Ishikawa (cell line): ENCODE results near the gene ABCA2.

Experiments
- CEBPB ChIP-seq: IDR thresholded peaks from 2 replicates; pipeline ENCODE4 v1.6.1; 2012
- CREB1 ChIP-seq: IDR thresholded peaks from 2 replicates; pipeline ENCODE4 v1.6.1; 2012; ENCODE audit warnings: low read depth
- EGR1 ChIP-seq: IDR thresholded peaks from 2 replicates; pipeline ENCODE4 v1.6.1; 2012
- EP300 ChIP-seq: IDR thresholded peaks from 2 replicates; pipeline ENCODE4 v1.6.1; 2012; ENCODE audit warnings: borderline replicate concordance
- FOXM1 ChIP-seq: IDR thresholded peaks from 2 replicates; pipeline ENCODE4 v1.6.1; 2012; ENCODE audit warnings: low read depth, borderline replicate concordance
- MAX ChIP-seq: IDR thresholded peaks from 2 replicates; pipeline ENCODE4 v1.6.1; 2012
- NFIC ChIP-seq: IDR thresholded peaks from 2 replicates; pipeline ENCODE4 v1.6.1; 2012
- RAD21 ChIP-seq: IDR thresholded peaks from 2 replicates; pipeline ENCODE4 v1.6.1; 2012; ENCODE audit warnings: low read depth
- REST ChIP-seq: IDR thresholded peaks from 2 replicates; pipeline ENCODE4 v1.6.1; 2012; ENCODE audit warnings: low read depth, mild to moderate bottlenecking
- TAF1 ChIP-seq: IDR thresholded peaks from 2 replicates; pipeline ENCODE4 v1.6.1; 2012; ENCODE audit warnings: low read depth, mild to moderate bottlenecking
- TCF12 ChIP-seq: IDR thresholded peaks from 2 replicates; pipeline ENCODE4 v1.6.1; 2012; ENCODE audit warnings: low read depth
- TEAD4 ChIP-seq: IDR thresholded peaks from 2 replicates; pipeline ENCODE4 v1.6.1; 2012
- USF1 ChIP-seq: IDR thresholded peaks from 2 replicates; pipeline ENCODE4 v1.6.1; 2012
- YY1 ChIP-seq: IDR thresholded peaks from 2 replicates; pipeline ENCODE4 v1.6.1; 2012; ENCODE audit warnings: low read depth
- ZBTB7A ChIP-seq: IDR thresholded peaks from 2 replicates; pipeline ENCODE4 v1.6.1; 2012; ENCODE audit warnings: low read depth

Gene ABCA2

GRCh38 chr9:137071282-137071681 is 43.2 kb upstream of the ABCA2 start:
- TF ChIP-seq TCF12: no peak
- no peak for TF ChIP-seq CEBPB
- no peak for TF ChIP-seq CREB1
- TF ChIP-seq TAF1: no peak
- TF ChIP-seq TEAD4: no peak
- no peak for TF ChIP-seq NFIC
- TF ChIP-seq FOXM1: no peak
- TF ChIP-seq ZBTB7A: no peak

DNA sequence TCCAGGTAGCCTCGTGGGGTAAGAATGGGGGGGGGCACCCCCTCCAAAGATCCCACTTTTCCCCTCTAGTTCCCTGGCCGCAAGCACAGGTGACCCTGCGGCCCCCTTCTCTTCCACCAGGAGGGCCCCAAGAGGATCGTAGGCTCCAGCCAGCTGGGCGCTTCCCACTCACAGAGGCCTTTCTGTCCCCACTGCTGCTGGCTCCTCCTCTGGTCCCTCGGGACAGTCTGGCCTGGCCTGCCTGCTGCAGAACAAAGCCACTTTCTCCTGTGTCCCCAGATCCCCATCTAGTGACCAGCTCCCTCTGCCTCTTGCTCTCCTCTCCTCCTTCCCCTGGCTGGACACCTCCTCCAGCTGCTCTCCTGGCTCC is 42.9 kb upstream of the ABCA2 start:
- TF ChIP-seq YY1 (no peak), CEBPB (no peak), USF1 (no peak), EP300 (no peak), REST (no peak), FOXM1 (no peak), NFIC (no peak; the same call in 1 of the 2 replicates)

DNA sequence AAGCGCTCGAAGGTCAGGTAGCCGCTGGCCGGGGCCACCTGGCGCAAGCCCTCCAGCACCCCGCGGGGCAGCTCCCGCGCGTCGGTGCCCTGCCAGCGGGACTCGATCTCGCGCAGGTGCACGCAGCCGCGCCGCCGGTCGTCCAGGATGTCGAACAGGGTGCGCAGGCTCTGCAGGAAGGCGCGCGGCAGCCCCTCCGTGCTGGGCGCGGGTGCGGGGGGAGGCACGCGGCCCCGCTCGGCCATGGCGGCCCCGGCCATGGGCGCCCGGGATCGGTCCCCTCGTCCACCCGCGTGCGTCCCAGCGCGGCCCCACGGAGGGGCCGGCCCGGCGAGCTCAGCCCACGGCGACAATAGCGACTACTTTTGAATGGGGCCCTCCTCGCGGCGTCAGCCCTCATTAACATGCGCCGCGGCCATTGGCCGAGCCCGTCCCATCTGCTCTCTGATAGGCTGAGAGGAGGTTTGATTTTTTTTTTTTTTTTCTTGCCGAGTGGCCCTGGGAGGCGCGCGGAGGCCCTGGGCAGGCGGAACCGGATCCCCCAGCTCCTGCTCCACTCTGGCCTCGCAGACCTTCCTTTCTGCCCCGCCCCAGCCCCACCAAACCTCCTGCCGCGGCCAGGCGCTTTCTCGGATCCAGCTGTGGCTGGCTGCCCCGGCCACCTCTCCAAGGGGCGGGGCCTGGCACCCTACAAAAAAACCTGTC is 42.3 kb upstream of the ABCA2 start, which contains the start of gene SAPCD2:
Gene SAPCD2 (minus strand): TSS at position 357 of the 705 bp plus-strand sequence. CDS start 97 bp downstream, at position 260.
- TF ChIP-seq REST (no peak), EP300 (0 out of 2 replicates have a peak, but pooled peaks have one; percentile 36), MAX (peak; percentile 75), FOXM1 (peak; percentile 64; the same call in 1 of the 2 replicates), ZBTB7A (no peak), TEAD4 (peak; percentile 11; the same call in 1 of the 2 replicates), TCF12 (peak; percentile 74), NFIC (no peak; the same call in 1 of the 2 replicates), CREB1 (0 out of 2 replicates have a peak, but pooled peaks have one; percentile 37), CEBPB (no peak), EGR1 (no peak), YY1 (peak; percentile 48; the same call in 1 of the 2 replicates)

- TF ChIP-seq EGR1: no peak
- TF ChIP-seq MAX: no peak
- TF ChIP-seq TCF12: no peak
- TF ChIP-seq YY1: no peak
- no peak for TF ChIP-seq ZBTB7A
- TF ChIP-seq REST: no peak
- no peak for TF ChIP-seq TEAD4
- TF ChIP-seq NFIC: no peak
- TF ChIP-seq RAD21: no peak
- TF ChIP-seq CEBPB: no peak
- no peak for TF ChIP-seq EP300
- no peak for TF ChIP-seq CREB1
- TF ChIP-seq USF1: no peak
- no peak for TF ChIP-seq FOXM1
- TF ChIP-seq TAF1: no peak
Measured at GRCh38 chr9:137069508-137070091, 41.6 kb upstream of the ABCA2 start.
